Muscle layer of duodenum (tissue), 2 donors: Measurements from ENCODE around the gene KRTAP19-2.

Source experiments
- H3K27ac ChIP-seq: one replicate; pipeline ENCODE4 v1.7.0; 2013; ENCODE audit warnings: mild to moderate bottlenecking, low read length
- H3K27me3 ChIP-seq: one replicate; pipeline ENCODE4 v1.7.0; 2013; ENCODE audit warnings: low read depth, mild to moderate bottlenecking, control low read depth, low read length
- H3K36me3 ChIP-seq, 2 donors: one replicate each; pipeline ENCODE4 v1.7.0; 2013; ENCODE audit warnings: low read length in 2 of 2, control low read depth in 1 of 2, mild to moderate bottlenecking in 1 of 2; ENCODE audit not compliant: insufficient read depth in 2 of 2, control insufficient read depth in 1 of 2
- H3K4me1 ChIP-seq, 2 donors: one replicate each; pipeline ENCODE4 v1.7.0; 2013; ENCODE audit warnings: low read length in 2 of 2, mild to moderate bottlenecking in 2 of 2, control low read depth in 1 of 2, moderate library complexity in 1 of 2; ENCODE audit not compliant: insufficient read depth in 2 of 2, control insufficient read depth in 1 of 2
- H3K4me3 ChIP-seq, 2 donors: one replicate each; pipeline ENCODE4 v1.7.0; 2013; ENCODE audit warnings: low read length in 2 of 2, low read depth in 1 of 2, mild to moderate bottlenecking in 1 of 2
- H3K9me3 ChIP-seq, 2 donors: one replicate each; pipeline ENCODE4 v1.7.0; 2013; ENCODE audit warnings: low read length in 2 of 2, control low read depth in 1 of 2, mild to moderate bottlenecking in 1 of 2; ENCODE audit not compliant: control insufficient read depth in 1 of 2
- donor health status: healthy.

KRTAP19-2 gene

GRCh38 chr21:30478004-30478403 lies 9.2 kb downstream of the KRTAP19-2 start:
- Histone ChIP-seq H3K27me3 (no peaks in the 10 kb centered on the region), H3K4me3 (no peak overlapping the region), H3K36me3 (no peaks in the 10 kb centered on the region), H3K27ac (no peak overlapping the region), H3K4me1 (no peaks in the 10 kb centered on the region), H3K9me3 (no peaks in the 10 kb centered on the region)

DNA sequence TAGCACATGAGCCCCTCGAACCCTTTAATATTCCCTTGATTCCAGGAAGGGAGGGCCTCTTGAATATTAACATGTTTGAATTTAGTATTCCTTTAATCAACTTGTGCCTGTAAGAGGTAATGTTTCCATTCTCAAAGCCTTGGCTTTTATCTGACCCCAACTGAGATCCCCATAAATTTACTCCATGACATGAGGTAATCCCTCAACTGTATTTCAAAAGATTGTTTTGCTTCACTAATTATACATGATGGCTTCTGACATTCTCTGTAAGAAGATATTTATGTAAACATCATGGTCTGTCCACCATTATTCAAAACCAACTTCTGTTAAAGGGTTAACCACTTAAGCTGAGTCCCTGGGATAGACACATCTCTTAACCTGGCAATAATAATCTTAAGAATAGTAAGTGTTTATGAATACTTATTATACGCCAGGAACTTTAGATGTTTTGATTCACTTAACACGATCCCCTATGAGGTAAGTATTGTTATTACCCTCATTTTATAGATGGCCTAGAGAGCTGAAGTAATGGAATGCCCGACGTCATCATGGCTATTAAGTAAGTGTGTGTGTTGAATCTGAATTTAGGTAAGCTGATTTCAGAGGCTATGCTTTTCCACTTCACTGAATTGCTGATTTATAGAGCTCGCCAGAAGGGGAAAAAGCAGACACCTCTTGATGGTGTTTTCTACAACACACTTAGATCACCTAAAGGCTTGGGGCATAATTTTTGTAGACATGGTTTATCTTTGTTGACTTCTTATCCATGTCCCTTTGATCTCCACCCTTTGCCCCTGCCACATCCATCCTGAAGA lies 18.1 kb downstream of the KRTAP19-2 start:
- Histone ChIP-seq H3K27ac (no peak overlapping the region), H3K4me3 (no peak overlapping the region), H3K36me3 (no peaks in the 10 kb centered on the region), H3K4me1 (no peaks in the 10 kb centered on the region), H3K27me3 (no peaks in the 10 kb centered on the region), H3K9me3 (no peaks in the 10 kb centered on the region)

DNA sequence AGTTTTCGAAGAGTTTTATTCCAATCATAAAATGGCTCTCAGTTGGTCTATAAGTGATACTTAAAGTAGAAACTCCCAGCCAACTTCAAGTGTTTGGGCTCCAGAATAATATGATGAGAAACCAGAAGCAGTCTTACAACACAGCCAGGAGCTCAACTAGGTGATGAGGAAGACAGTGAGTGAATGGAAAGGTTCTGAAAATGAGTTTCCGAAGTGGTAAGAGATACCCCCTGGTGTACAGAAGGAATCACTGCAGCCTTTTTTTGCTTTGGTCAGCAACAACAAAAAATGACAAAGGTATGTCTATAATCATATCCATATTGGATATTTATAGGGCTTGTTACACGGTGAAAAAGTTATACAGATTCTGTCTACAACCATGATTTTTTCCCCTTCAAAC lies 23.5 kb downstream of the KRTAP19-2 start:
- H3K36me3 ChIP-seq: no peaks in the 10 kb centered on the region
- no peaks in the 10 kb centered on the region for H3K9me3 ChIP-seq
- H3K4me3 ChIP-seq: no peak overlapping the region
- H3K4me1 ChIP-seq: no peaks in the 10 kb centered on the region
- no peak overlapping the region for H3K27ac ChIP-seq
- no peaks in the 10 kb centered on the region for H3K27me3 ChIP-seq

DNA sequence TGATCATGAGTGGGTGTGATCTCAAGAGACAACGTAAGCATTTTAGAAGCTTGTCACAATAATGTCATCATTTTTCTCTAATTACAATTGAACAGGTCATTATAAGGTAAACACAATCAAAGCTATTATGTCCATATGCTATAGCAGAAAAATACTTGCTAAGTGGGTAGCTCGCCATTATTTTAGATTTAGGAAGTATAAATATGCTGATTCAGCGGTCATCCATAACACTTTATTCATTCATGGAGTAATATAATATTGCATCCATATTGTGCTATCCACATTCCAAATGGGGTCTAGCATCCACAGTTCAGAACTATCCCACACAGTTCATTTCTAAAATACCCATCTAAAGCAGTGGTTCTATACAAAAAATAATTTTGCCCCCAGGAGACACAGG lies 38.7 kb downstream of the KRTAP19-2 start:
- H3K9me3 ChIP-seq: no peaks in the 10 kb centered on the region
- H3K27me3 ChIP-seq: no peaks in the 10 kb centered on the region
- no peaks in the 10 kb centered on the region for H3K4me1 ChIP-seq
- H3K36me3 ChIP-seq: no peaks in the 10 kb centered on the region
- no peak overlapping the region for H3K4me3 ChIP-seq
- H3K27ac ChIP-seq: no peak overlapping the region

DNA sequence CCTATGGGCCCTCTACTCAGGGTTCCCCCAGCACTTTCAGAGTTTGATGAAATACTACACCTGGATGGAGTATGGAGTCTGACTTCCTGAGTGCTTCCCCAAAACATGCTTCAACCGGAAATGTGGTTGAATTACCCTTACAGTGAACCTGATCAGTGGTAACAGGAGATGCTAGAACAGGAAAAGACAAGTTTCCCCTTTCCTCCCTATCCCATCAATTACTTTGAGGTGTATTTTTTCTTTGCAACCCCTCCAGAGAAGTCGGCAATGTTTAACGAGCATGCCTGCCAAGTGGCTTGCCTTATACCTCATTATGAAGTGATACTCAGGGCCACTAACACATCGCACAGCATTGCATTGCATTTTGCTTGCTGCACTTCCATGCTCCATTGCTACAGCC lies 40.2 kb downstream of the KRTAP19-2 start:
- Histone ChIP-seq H3K27ac (no peak overlapping the region), H3K9me3 (no peaks in the 10 kb centered on the region), H3K27me3 (no peaks in the 10 kb centered on the region), H3K4me3 (no peak overlapping the region), H3K4me1 (no peaks in the 10 kb centered on the region), H3K36me3 (no peaks in the 10 kb centered on the region)

DNA sequence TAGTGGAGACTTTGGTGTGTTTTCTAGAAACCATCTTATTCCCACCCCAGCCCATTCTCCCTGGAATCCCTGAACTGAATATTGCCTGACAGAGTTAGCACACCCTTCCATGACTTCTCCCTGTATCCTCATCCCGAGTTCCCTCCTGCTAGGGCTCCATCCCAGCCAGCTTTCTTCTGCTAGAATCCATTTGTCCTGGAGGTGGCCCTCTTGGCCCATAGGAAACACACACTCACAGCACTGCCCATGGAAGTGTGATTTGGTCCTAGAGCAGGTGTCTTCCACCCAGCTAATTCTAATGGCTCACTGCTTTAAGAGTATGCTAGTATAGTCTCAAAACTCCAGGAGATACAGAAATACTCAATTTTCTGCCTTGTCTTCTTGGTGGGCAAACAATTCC lies 43.0 kb downstream of the KRTAP19-2 start:
- H3K27ac ChIP-seq: no peak overlapping the region
- no peak overlapping the region for H3K4me3 ChIP-seq
- H3K36me3 ChIP-seq: no peaks in the 10 kb centered on the region
- no peaks in the 10 kb centered on the region for H3K27me3 ChIP-seq
- no peaks in the 10 kb centered on the region for H3K9me3 ChIP-seq
- no peaks in the 10 kb centered on the region for H3K4me1 ChIP-seq

GRCh38 chr21:30443226-30443625 lies 44.0 kb downstream of the KRTAP19-2 start:
- Histone ChIP-seq H3K4me1 (no peaks in the 10 kb centered on the region), H3K27me3 (no peaks in the 10 kb centered on the region), H3K9me3 (no peaks in the 10 kb centered on the region), H3K27ac (no peak overlapping the region), H3K4me3 (no peak overlapping the region), H3K36me3 (no peaks in the 10 kb centered on the region)

- Histone ChIP-seq H3K9me3 (no peaks in the 10 kb centered on the region), H3K4me3 (no peak within 1 kb of the TSS), H3K27ac (no peak within 1 kb of the TSS), H3K4me1 (no peaks in the 10 kb centered on the region), H3K36me3 (no peaks in the 10 kb centered on the region), H3K27me3 (no peaks in the 10 kb centered on the region)
These were observed 47.3 kb downstream of the KRTAP19-2 start, which contains the start of gene KRTAP15-1 for GRCh38 chr21:30439975-30440374. TSS of gene KRTAP15-1 (plus strand) at chr21:30440275. CDS start at chr21:30440328, 53 bp downstream.
